Choroid plexus epithelial cell (primary cell): Measurements from ENCODE around the gene MSRB2.

ENCODE experiments used
- DNase-seq: peaks from one replicate; pipeline ENCODE4 v3.0.0-alpha.2; 2010; ENCODE audit warnings: low read depth
- H3K4me3 ChIP-seq: 2 replicates; pipeline ENCODE4 v1.5.1; 2011; ENCODE audit warnings: low read depth, mild to moderate bottlenecking, control low read depth, low read length, moderate library complexity
- CTCF ChIP-seq: conservative IDR thresholded peaks from 2 replicates; pipeline ENCODE4 v1.5.1; 2011; ENCODE audit warnings: low read depth, mild to moderate bottlenecking, control low read depth, inconsistent platforms, low read length, moderate library complexity

The MSRB2 gene

GRCh38 chr10:23116486-23117205, 21.3 kb downstream of the MSRB2 start:
- TF ChIP-seq CTCF = no peak
- no peak overlapping the region for H3K4me3 ChIP-seq
- no peak for DNase-seq

GRCh38 chr10:23120001-23120934, 24.9 kb downstream of the MSRB2 start:
- H3K4me3 ChIP-seq = no peak overlapping the region
- TF ChIP-seq CTCF = no peak
- DNase-seq = no peak

GRCh38 chr10:23121135-23121534, 25.8 kb downstream of the MSRB2 start:
- no peak for DNase-seq
- no peak overlapping the region for H3K4me3 ChIP-seq
- no peak for TF ChIP-seq CTCF

- H3K4me3 ChIP-seq = no peak overlapping the region
- no peak for TF ChIP-seq CTCF
- DNase-seq = no peak
These were observed 41.1 kb downstream of the MSRB2 start for GRCh38 chr10:23136462-23136861.

- H3K4me3 ChIP-seq = no peak overlapping the region
- TF ChIP-seq CTCF = no peak
- DNase-seq = no peak
These were observed 44.3 kb downstream of the MSRB2 start for GRCh38 chr10:23139677-23140076.

GRCh38 chr10:23141995-23142394, 46.6 kb downstream of the MSRB2 start:
- no peak for TF ChIP-seq CTCF
- no peak overlapping the region for H3K4me3 ChIP-seq
- DNase-seq = no peak

GRCh38 chr10:23146258-23146657, 50.9 kb downstream of the MSRB2 start:
- H3K4me3 ChIP-seq = no peak overlapping the region
- no peak for TF ChIP-seq CTCF
- DNase-seq = no peak
